Activated T-cell treated with anti-CD3 and anti-CD28 coated beads, Interleukin-2, amount 50 U/mL, for 48 hours (primary cell): Measurements from ENCODE around the gene FLRT2.

Experiments
- DNase-seq, 2 experiments: peaks; one replicate each; pipeline ENCODE4 v3.0.0-alpha.2; 2020

Gene FLRT2

GRCh38 chr14:85566603-85567002 lies 36.7 kb downstream of the FLRT2 start:
- DNase-seq = no peak

- no peak for DNase-seq
These were observed 42.1 kb downstream of the FLRT2 start for GRCh38 chr14:85572011-85572410.

GRCh38 chr14:85572845-85573244 lies 42.9 kb downstream of the FLRT2 start:
- DNase-seq = no peak

GRCh38 chr14:85573406-85573805 lies 43.5 kb downstream of the FLRT2 start:
- DNase-seq = no peak

- DNase-seq = no peak
These were observed 45.1 kb downstream of the FLRT2 start for GRCh38 chr14:85574853-85575616.

- DNase-seq = no peak
These were observed 45.6 kb downstream of the FLRT2 start for GRCh38 chr14:85575617-85575898.

GRCh38 chr14:85576218-85576617 lies 46.3 kb downstream of the FLRT2 start:
- DNase-seq = no peak

- DNase-seq = no peak
These were observed 47.1 kb downstream of the FLRT2 start for GRCh38 chr14:85576848-85577542.

GRCh38 chr14:85577543-85578114 lies 47.7 kb downstream of the FLRT2 start:
- no peak for DNase-seq

- no peak for DNase-seq
These were observed 48.4 kb downstream of the FLRT2 start for GRCh38 chr14:85578357-85578756.

- DNase-seq = no peak
These were observed 49.0 kb downstream of the FLRT2 start for GRCh38 chr14:85578930-85579329.

- no peak for DNase-seq
These were observed 50.0 kb downstream of the FLRT2 start for GRCh38 chr14:85579942-85580341.

- no peak for DNase-seq
These were observed 50.7 kb downstream of the FLRT2 start for GRCh38 chr14:85580536-85581140.

GRCh38 chr14:85581691-85582090 lies 51.7 kb downstream of the FLRT2 start:
- DNase-seq = no peak

- no peak for DNase-seq
These were observed 53.4 kb downstream of the FLRT2 start for GRCh38 chr14:85583380-85583779.

- DNase-seq = no peak
These were observed 54.5 kb downstream of the FLRT2 start for GRCh38 chr14:85584481-85584880.

- no peak for DNase-seq
These were observed 57.3 kb downstream of the FLRT2 start for GRCh38 chr14:85587151-85587711.

GRCh38 chr14:85590784-85591183 lies 60.8 kb downstream of the FLRT2 start:
- DNase-seq = no peak

- no peak for DNase-seq
These were observed 64.3 kb downstream of the FLRT2 start for GRCh38 chr14:85594217-85594616.

GRCh38 chr14:85595981-85596380 lies 66.0 kb downstream of the FLRT2 start:
- no peak for DNase-seq

- no peak for DNase-seq
These were observed 66.6 kb downstream of the FLRT2 start for GRCh38 chr14:85596562-85596961.

GRCh38 chr14:85597701-85598100 lies 67.8 kb downstream of the FLRT2 start:
- no peak for DNase-seq

GRCh38 chr14:85599939-85600338 lies 70.0 kb downstream of the FLRT2 start:
- DNase-seq = no peak

GRCh38 chr14:85601246-85601645 lies 71.3 kb downstream of the FLRT2 start:
- DNase-seq = no peak
